ENCODE results near the gene JAG1.

JAG1 gene

DNA sequence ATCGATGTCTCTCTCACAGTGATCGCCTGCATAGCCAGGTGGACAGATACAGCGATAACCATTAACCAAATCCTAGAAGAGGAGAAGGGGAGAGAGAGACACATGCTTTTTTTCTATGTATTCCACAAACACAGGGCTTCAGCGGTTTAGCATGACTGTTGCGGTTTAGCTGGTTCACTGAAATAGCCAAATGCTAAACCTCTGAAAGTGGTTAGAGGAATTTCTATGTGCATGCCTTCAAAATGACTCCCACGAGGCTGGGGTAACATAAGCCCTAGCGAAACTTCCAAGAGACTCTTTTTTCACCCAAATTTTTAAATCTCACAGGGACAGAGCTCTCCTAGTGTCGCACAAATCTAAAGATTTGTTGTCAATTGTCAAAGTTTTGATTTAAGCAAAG is 25.1 kb downstream of the JAG1 start:
- H3K4me1 ChIP-seq (ENCODE audit: control insufficient read depth, insufficient read depth, low read length) = peaks cover 1% of the 10 kb centered on the region
- H3K27ac ChIP-seq (ENCODE audit: extremely low read depth, low read depth, low read length) = no peak overlapping the region
- no peak for TF ChIP-seq ZNF585B (tag by site-specific recombination; IDR thresholded peaks at IDR 0.05)
- TF ChIP-seq, protein P1, sequence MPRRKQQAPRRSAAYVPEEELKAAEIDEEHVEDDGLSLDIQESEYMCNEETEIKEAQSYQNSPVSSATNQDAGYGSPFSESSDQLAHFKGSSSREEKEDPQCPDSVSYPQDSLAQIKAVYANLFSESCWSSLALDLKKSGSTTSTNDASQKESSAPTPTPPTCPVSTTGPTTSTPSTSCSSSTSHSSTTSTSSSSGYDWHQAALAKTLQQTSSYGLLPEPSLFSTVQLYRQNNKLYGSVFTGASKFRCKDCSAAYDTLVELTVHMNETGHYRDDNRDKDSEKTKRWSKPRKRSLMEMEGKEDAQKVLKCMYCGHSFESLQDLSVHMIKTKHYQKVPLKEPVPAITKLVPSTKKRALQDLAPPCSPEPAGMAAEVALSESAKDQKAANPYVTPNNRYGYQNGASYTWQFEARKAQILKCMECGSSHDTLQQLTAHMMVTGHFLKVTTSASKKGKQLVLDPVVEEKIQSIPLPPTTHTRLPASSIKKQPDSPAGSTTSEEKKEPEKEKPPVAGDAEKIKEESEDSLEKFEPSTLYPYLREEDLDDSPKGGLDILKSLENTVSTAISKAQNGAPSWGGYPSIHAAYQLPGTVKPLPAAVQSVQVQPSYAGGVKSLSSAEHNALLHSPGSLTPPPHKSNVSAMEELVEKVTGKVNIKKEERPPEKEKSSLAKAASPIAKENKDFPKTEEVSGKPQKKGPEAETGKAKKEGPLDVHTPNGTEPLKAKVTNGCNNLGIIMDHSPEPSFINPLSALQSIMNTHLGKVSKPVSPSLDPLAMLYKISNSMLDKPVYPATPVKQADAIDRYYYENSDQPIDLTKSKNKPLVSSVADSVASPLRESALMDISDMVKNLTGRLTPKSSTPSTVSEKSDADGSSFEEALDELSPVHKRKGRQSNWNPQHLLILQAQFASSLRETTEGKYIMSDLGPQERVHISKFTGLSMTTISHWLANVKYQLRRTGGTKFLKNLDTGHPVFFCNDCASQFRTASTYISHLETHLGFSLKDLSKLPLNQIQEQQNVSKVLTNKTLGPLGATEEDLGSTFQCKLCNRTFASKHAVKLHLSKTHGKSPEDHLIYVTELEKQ (tag by site-specific recombination; IDR thresholded peaks at IDR 0.05; ENCODE audit: borderline replicate concordance) = no peak
- TF ChIP-seq ZNF654 (tag by site-specific recombination; IDR thresholded peaks at IDR 0.05; ENCODE audit: low read depth) = no peak
- TF ChIP-seq ZNF184 (tag by site-specific recombination; IDR thresholded peaks at IDR 0.05) = no peak
- TF ChIP-seq ZIC2 (tag by site-specific recombination; IDR thresholded peaks at IDR 0.05) = no peak
- no peak for TF ChIP-seq ZBTB17 (tag by site-specific recombination; IDR thresholded peaks at IDR 0.05)
- no peak for TF ChIP-seq ZNF140 (tag by site-specific recombination; IDR thresholded peaks at IDR 0.05)
- TF ChIP-seq ZFP69B (tag by site-specific recombination; IDR thresholded peaks at IDR 0.05) = no peak
- ChIA-PET CTCF (interaction anchor here (0.6 kb wide), 1 partner anchor 662 kb away, joined by 3 read pairs; no protein-coding TSS in a partner anchor), POLR2A (no interaction called here)
- peaks cover 22 to 93% of the 10 kb centered on the region in 2 experiments for H3K36me3 ChIP-seq (ENCODE audit: control insufficient read depth in 2 of 2, insufficient read depth in 1 of 2, low read length in 2 of 2)
- no peaks in the 10 kb centered on the region for H3K9me3 ChIP-seq (ENCODE audit: control insufficient read depth, insufficient read depth, low read depth, low read length)
- no peak overlapping the region for H3K4me3 ChIP-seq (ENCODE audit: low read depth, low read length)

DNA sequence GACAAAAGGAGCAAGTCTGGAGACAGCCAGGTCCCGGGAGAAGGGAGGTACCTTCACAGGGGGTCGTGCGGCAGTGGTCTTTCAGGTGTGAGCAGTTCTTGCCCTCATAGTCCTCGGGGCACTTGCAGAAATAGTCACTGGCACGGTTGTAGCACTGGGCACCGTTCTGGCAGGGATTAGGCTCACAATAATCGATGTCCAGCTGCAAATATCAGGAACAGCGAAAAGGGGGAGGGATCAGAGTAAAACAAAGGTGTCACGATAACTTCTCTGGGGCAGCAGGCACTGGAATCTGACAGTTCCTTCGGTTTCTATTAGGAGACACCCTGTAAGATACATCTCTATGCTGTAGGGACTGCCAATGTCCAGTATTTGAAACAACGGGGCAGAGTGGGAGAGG is 25.9 kb downstream of the JAG1 start:
- Histone ChIP-seq H3K4me3 (ENCODE audit: low read depth, low read length) (no peak overlapping the region), H3K4me1 (ENCODE audit: control insufficient read depth, insufficient read depth, low read length) (no peaks in the 10 kb centered on the region; the same call in 1 of the 2 replicates), H3K36me3 (ENCODE audit: control insufficient read depth in 2 of 2, insufficient read depth in 1 of 2, low read length in 2 of 2) (peaks cover 22 to 99% of the 10 kb centered on the region in 2 experiments), H3K9me3 (ENCODE audit: control insufficient read depth, insufficient read depth, low read depth, low read length) (no peaks in the 10 kb centered on the region), H3K27ac (ENCODE audit: extremely low read depth, low read depth, low read length) (no peak overlapping the region)
- ChIA-PET POLR2A (no interaction called here), CTCF (interaction anchor here (0.6 kb wide), 1 partner anchor 152 kb away, joined by 3 read pairs; no protein-coding TSS in a partner anchor)
- TF ChIP-seq ZNF311 (tag by site-specific recombination; IDR thresholded peaks at IDR 0.05; ENCODE audit: borderline replicate concordance) (no peak), ZNF175 (tag by site-specific recombination; IDR thresholded peaks at IDR 0.05) (no peak), ZNF324 (tag by site-specific recombination; IDR thresholded peaks at IDR 0.05) (no peak), ZNF660 (tag by site-specific recombination; IDR thresholded peaks at IDR 0.05) (no peak), ZNF664 (tag by site-specific recombination; IDR thresholded peaks at IDR 0.05) (no peak), SETDB1 (IDR thresholded peaks at IDR 0.05; ENCODE audit: insufficient read length, low read length) (no peak), FEZF1 (tag by site-specific recombination; IDR thresholded peaks at IDR 0.05) (no peak), ZNF354C (tag by site-specific recombination; IDR thresholded peaks at IDR 0.05; ENCODE audit: borderline replicate concordance, low read depth) (no peak), ZNF585B (tag by site-specific recombination; IDR thresholded peaks at IDR 0.05) (no peak), ZNF274 (IDR thresholded peaks at IDR 0.05; ENCODE audit: low read length) (no peak), ZNF274 (tag by site-specific recombination; IDR thresholded peaks at IDR 0.05; ENCODE audit: borderline replicate concordance) (no peak), ZNF302 (tag by site-specific recombination; IDR thresholded peaks at IDR 0.05; ENCODE audit: low read depth) (no peak), KLF8 (tag by site-specific recombination; IDR thresholded peaks at IDR 0.05) (no peak), KLF10 (tag by site-specific recombination; IDR thresholded peaks at IDR 0.05) (no peak), ZNF239 (tag by site-specific recombination; IDR thresholded peaks at IDR 0.05) (no peak), ZNF174 (tag by site-specific recombination; IDR thresholded peaks at IDR 0.05) (no peak), ZNF202 (tag by site-specific recombination; IDR thresholded peaks at IDR 0.05; ENCODE audit: borderline replicate concordance) (no peak), ZNF138 (tag by site-specific recombination; IDR thresholded peaks at IDR 0.05; ENCODE audit: borderline replicate concordance) (no peak)
- TF ChIP-seq, protein P2, sequence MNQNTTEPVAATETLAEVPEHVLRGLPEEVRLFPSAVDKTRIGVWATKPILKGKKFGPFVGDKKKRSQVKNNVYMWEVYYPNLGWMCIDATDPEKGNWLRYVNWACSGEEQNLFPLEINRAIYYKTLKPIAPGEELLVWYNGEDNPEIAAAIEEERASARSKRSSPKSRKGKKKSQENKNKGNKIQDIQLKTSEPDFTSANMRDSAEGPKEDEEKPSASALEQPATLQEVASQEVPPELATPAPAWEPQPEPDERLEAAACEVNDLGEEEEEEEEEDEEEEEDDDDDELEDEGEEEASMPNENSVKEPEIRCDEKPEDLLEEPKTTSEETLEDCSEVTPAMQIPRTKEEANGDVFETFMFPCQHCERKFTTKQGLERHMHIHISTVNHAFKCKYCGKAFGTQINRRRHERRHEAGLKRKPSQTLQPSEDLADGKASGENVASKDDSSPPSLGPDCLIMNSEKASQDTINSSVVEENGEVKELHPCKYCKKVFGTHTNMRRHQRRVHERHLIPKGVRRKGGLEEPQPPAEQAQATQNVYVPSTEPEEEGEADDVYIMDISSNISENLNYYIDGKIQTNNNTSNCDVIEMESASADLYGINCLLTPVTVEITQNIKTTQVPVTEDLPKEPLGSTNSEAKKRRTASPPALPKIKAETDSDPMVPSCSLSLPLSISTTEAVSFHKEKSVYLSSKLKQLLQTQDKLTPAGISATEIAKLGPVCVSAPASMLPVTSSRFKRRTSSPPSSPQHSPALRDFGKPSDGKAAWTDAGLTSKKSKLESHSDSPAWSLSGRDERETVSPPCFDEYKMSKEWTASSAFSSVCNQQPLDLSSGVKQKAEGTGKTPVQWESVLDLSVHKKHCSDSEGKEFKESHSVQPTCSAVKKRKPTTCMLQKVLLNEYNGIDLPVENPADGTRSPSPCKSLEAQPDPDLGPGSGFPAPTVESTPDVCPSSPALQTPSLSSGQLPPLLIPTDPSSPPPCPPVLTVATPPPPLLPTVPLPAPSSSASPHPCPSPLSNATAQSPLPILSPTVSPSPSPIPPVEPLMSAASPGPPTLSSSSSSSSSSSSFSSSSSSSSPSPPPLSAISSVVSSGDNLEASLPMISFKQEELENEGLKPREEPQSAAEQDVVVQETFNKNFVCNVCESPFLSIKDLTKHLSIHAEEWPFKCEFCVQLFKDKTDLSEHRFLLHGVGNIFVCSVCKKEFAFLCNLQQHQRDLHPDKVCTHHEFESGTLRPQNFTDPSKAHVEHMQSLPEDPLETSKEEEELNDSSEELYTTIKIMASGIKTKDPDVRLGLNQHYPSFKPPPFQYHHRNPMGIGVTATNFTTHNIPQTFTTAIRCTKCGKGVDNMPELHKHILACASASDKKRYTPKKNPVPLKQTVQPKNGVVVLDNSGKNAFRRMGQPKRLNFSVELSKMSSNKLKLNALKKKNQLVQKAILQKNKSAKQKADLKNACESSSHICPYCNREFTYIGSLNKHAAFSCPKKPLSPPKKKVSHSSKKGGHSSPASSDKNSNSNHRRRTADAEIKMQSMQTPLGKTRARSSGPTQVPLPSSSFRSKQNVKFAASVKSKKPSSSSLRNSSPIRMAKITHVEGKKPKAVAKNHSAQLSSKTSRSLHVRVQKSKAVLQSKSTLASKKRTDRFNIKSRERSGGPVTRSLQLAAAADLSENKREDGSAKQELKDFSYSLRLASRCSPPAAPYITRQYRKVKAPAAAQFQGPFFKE (tag by site-specific recombination; IDR thresholded peaks at IDR 0.05; ENCODE audit: borderline replicate concordance) = no peak

Data from HEK293 (cell line).